ENCODE measurements around the gene DENND1A. TPM values are rescaled to one million over a fixed set of nuclear protein-coding genes. Genes with fewer than 3 reads are reported as not detected.

The DENND1A gene
- total RNA-seq, 1 experiment from 2014 or later, result 23.5 TPM

- TF ChIP-seq ZNF121 (CRISPR knock-in tag; IDR thresholded peaks at IDR 0.05), result 0 out of 2 replicates have a peak, but pooled peaks have one; percentile 20
- no peak for TF ChIP-seq ZNF671 (CRISPR knock-in tag; IDR thresholded peaks at IDR 0.05)
- H3K27me3 Mint-ChIP-seq (ENCODE audit: low read depth), result no peaks in the 10 kb centered on the region
- H3K36me3 Mint-ChIP-seq, result no peaks in the 10 kb centered on the region
- CTCF ChIA-PET, result interaction anchor here (0.6 to 0.7 kb wide), 2 partner anchors 46 to 1355 kb away, joined by 3 read pairs; no protein-coding TSS in a partner anchor
- no peak overlapping the region; the same call in 1 of the 2 replicates for H3K27ac Mint-ChIP-seq
- peaks cover 39% of the 10 kb centered on the region for H3K4me1 Mint-ChIP-seq
- POLR2A ChIA-PET, result no interaction called here
- DNase-seq (ENCODE audit: low spot score) (no peak), ATAC-seq (no peak)
- H3K4me3 Mint-ChIP-seq, result no peak overlapping the region
- no peaks in the 10 kb centered on the region for H3K9me3 Mint-ChIP-seq
Observed at GRCh38 chr9:123481209-123481865, 448.6 kb downstream of the DENND1A start.

- TF ChIP-seq IRF2 (CRISPR knock-in tag; IDR thresholded peaks at IDR 0.05; ENCODE audit: borderline replicate concordance, low read depth), result no peak
- TF ChIP-seq GTF2I (CRISPR knock-in tag; conservative IDR thresholded peaks at IDR 0.05), result no peak
- no peak for TF ChIP-seq PREB (CRISPR knock-in tag; IDR thresholded peaks at IDR 0.05; ENCODE audit: borderline replicate concordance)
- no peak for TF ChIP-seq NR3C1 (CRISPR knock-in tag; conservative IDR thresholded peaks at IDR 0.05; ENCODE audit: low read depth)
- TF ChIP-seq ZMAT4 (CRISPR knock-in tag; IDR thresholded peaks at IDR 0.05), result no peak
- no peak for TF ChIP-seq ARID4B (CRISPR knock-in tag; IDR thresholded peaks at IDR 0.05; ENCODE audit: borderline replicate concordance)
- TF ChIP-seq EMX1 (CRISPR knock-in tag; IDR thresholded peaks at IDR 0.05), result no peak
- no peak for TF ChIP-seq PRDM15 (CRISPR knock-in tag; IDR thresholded peaks at IDR 0.05)
- ATAC-seq, result no peak
- Mint-ChIP-seq H3K27ac (no peak overlapping the region), H3K9me3 (no peaks in the 10 kb centered on the region), H3K4me3 (no peak overlapping the region), H3K4me1 (peaks cover 39% of the 10 kb centered on the region), H3K27me3 (ENCODE audit: low read depth) (no peaks in the 10 kb centered on the region), H3K36me3 (no peaks in the 10 kb centered on the region)
- no peak for DNase-seq (ENCODE audit: low spot score)
- CTCF ChIA-PET, result no interaction called here
- POLR2A ChIA-PET, result no interaction called here
Observed at GRCh38 chr9:123480791-123481190, 449.1 kb downstream of the DENND1A start.

- ChIA-PET CTCF (no interaction called here), POLR2A (no interaction called here)
- Mint-ChIP-seq H3K4me1 (peaks cover 39% of the 10 kb centered on the region), H3K36me3 (no peaks in the 10 kb centered on the region), H3K27me3 (ENCODE audit: low read depth) (no peaks in the 10 kb centered on the region), H3K9me3 (no peaks in the 10 kb centered on the region), H3K27ac (peak overlapping the region; percentile 40; the same call in 1 of the 2 replicates), H3K4me3 (no peak overlapping the region)
- DNase-seq (ENCODE audit: low spot score), result no peak
- ATAC-seq, result 0 out of 2 replicates have a peak, but pooled peaks have one; percentile 12
- TF ChIP-seq, protein P1, sequence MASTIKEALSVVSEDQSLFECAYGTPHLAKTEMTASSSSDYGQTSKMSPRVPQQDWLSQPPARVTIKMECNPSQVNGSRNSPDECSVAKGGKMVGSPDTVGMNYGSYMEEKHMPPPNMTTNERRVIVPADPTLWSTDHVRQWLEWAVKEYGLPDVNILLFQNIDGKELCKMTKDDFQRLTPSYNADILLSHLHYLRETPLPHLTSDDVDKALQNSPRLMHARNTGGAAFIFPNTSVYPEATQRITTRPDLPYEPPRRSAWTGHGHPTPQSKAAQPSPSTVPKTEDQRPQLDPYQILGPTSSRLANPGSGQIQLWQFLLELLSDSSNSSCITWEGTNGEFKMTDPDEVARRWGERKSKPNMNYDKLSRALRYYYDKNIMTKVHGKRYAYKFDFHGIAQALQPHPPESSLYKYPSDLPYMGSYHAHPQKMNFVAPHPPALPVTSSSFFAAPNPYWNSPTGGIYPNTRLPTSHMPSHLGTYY (CRISPR knock-in tag; IDR thresholded peaks at IDR 0.05), result no peak
- TF ChIP-seq GABPB1 (CRISPR knock-in tag; IDR thresholded peaks at IDR 0.05), result no peak
- no peak for TF ChIP-seq ESRRA (CRISPR knock-in tag; IDR thresholded peaks at IDR 0.05; ENCODE audit: borderline replicate concordance)
- no peak for TF ChIP-seq SMAD3 (CRISPR knock-in tag; IDR thresholded peaks at IDR 0.05; ENCODE audit: borderline replicate concordance)
- TF ChIP-seq IRF1 (CRISPR knock-in tag; IDR thresholded peaks at IDR 0.05), result no peak
- no peak for TF ChIP-seq ATF1 (CRISPR knock-in tag; IDR thresholded peaks at IDR 0.05)
Observed at GRCh38 chr9:123480096-123480495, 449.8 kb downstream of the DENND1A start.
